HepG2 (cell line): ENCODE measurements around the gene ANKRD29. TPM values are rescaled to one million over a fixed set of nuclear protein-coding genes. Genes with fewer than 3 reads are reported as not detected.

Experiments
- ATAC-seq: fragments of 200-7000 bp; cut with Tn5 transposase; 3 replicates; pipeline ENCODE4 v1.9.1; 2020; ENCODE audit warnings: mild to moderate bottlenecking, moderate library complexity
- BruUV-seq: library from RNA; stranded (reverse); fragments of 400-500 nt; replicated peaks from 2 replicates; lab custom pipeline; 2021; lab: Mats Ljungman, UMichigan
- CTCF ChIA-PET: fragments of 300-600 bp; formaldehyde crosslinking; extraction: SDS; loops from one replicate; lab custom pipeline; 2021; ENCODE audit warnings: low total read pairs, inconsistent platforms, low intra/inter-chr PET ratio; lab: Yijun Ruan, JAX
- POLR2A ChIA-PET: fragments of 350-600 bp; sonication (Branson Sonifier 250); formaldehyde crosslinking; loops from one replicate; lab custom pipeline; 2020; ENCODE audit warnings: antibody characterized with exemption, inconsistent platforms; lab: Yijun Ruan, JAX
- DNase-seq: peaks from one replicate; pipeline ENCODE4 v3.0.0-alpha.2; 2015; ENCODE audit warnings: low spot score
- FAIRE-seq: peaks from 3 replicates; lab custom pipeline; 2011; peaks lifted over from hg19 to GRCh38; lab: Jason Lieb, UNC
- H2AFZ ChIP-seq: one replicate; pipeline ENCODE4 v1.6.1; 2011; ENCODE audit warnings: low read length, inconsistent platforms
- H3K27ac ChIP-seq: fragments of 300-600 bp; 3 replicates; pipeline ENCODE4 v1.8.0; 2011; ENCODE audit warnings: mixed run types, mild to moderate bottlenecking, mixed read lengths, low read length, inconsistent platforms; ENCODE audit not compliant: insufficient read depth; ENCODE audit errors: extremely low read length
- H3K27me3 ChIP-seq, 2 experiments: fragments of 200-600 bp in 1 of 2; 2 replicates in 1 of 2; 3 replicates in 1 of 2; pipeline versions ENCODE4 v1.6.0 to v1.8.0; 2011; ENCODE audit warnings: low read length in 2 of 2, mild to moderate bottlenecking in 2 of 2, moderate library complexity in 2 of 2, inconsistent platforms in 1 of 2; ENCODE audit not compliant: insufficient read depth in 2 of 2, control insufficient read depth in 1 of 2
- H3K36me3 ChIP-seq, 2 experiments: fragments of 200-600 bp in 1 of 2; replicated peaks in 1 of 2; 2 replicates in 1 of 2; 3 replicates in 1 of 2; pipeline versions ENCODE4 v1.5.1 to v1.8.0; 2011; ENCODE audit warnings: low read length in 2 of 2, inconsistent platforms in 1 of 2; ENCODE audit not compliant: insufficient read depth in 2 of 2, control insufficient read depth in 1 of 2
- H3K4me1 ChIP-seq: 2 replicates; pipeline ENCODE4 v1.5.1; 2012; ENCODE audit warnings: low read length, inconsistent platforms; ENCODE audit not compliant: insufficient read depth
- H3K4me2 ChIP-seq: 2 replicates; pipeline ENCODE4 v1.6.0; 2011; ENCODE audit warnings: low read depth, low read length, inconsistent platforms
- H3K4me3 ChIP-seq, 3 experiments: fragments of 200-600 bp in 1 of 3; sonication (generic), shearing (Covaris generic) in 1 of 3; replicated peaks in 1 of 3; 2 replicates each; pipeline ENCODE4 v1.5.1; 2011 to 2016; ENCODE audit warnings: low read length in 3 of 3, inconsistent platforms in 2 of 3, low read depth in 2 of 3, mild to moderate bottlenecking in 2 of 3, control low read depth in 1 of 3, mixed read lengths in 1 of 3; ENCODE audit not compliant: insufficient read depth in 1 of 3
- H3K79me2 ChIP-seq: one replicate; pipeline ENCODE4 v1.6.1; 2011; ENCODE audit warnings: low read length, inconsistent platforms; ENCODE audit not compliant: insufficient read depth
- H3K9ac ChIP-seq: 2 replicates; pipeline ENCODE4 v1.6.0; 2011; ENCODE audit warnings: mild to moderate bottlenecking, low read depth, low read length, inconsistent platforms; ENCODE audit not compliant: insufficient read depth
- H3K9me3 ChIP-seq: 2 replicates; pipeline ENCODE4 v1.5.1; 2012; ENCODE audit warnings: mild to moderate bottlenecking, low read length
- H4K20me1 ChIP-seq: 2 replicates; pipeline ENCODE4 v1.6.0; 2011; ENCODE audit warnings: inconsistent platforms, mild to moderate bottlenecking, low read length, moderate library complexity; ENCODE audit not compliant: insufficient read depth
- ASH2L ChIP-seq: fragments of 300-600, 200-600 bp; sonication (generic); IDR thresholded peaks from 2 replicates; pipeline ENCODE4 v1.7.0; 2017; ENCODE audit warnings: low read depth, mild to moderate bottlenecking, moderate library complexity, mixed read lengths, low read length; ENCODE audit not compliant: insufficient read length
- BCL6 ChIP-seq: IDR thresholded peaks from 2 replicates; pipeline ENCODE4 v1.6.1; 2016; ENCODE audit warnings: missing genetic modification reagents, missing compliant biosample characterization
- BORCS8-MEF2B ChIP-seq: sonication (generic); formaldehyde crosslinking; IDR thresholded peaks from 2 replicates; pipeline ENCODE4 v1.8.0; 2022; ENCODE audit warnings: mild to moderate bottlenecking, missing genetic modification reagents
- FOXO1 ChIP-seq: sonication (generic); formaldehyde crosslinking; IDR thresholded peaks from 2 replicates; pipeline ENCODE4 v1.4.0; 2020; ENCODE audit warnings: missing genetic modification reagents
- HNRNPLL ChIP-seq: fragments of 200-400 bp; formaldehyde crosslinking; IDR thresholded peaks from 2 replicates; pipeline ENCODE4 v1.6.1; 2017; ENCODE audit warnings: mild to moderate bottlenecking, low read depth, low read length; ENCODE audit not compliant: poor library complexity, severe bottlenecking
- KDM6A ChIP-seq: IDR thresholded peaks from 2 replicates; pipeline ENCODE4 v1.6.1; 2016; ENCODE audit warnings: low read depth
- MAFG ChIP-seq: sonication (generic); formaldehyde crosslinking; IDR thresholded peaks from 2 replicates; pipeline ENCODE4 v1.5.1; 2020; ENCODE audit warnings: mild to moderate bottlenecking, missing genetic modification reagents
- NFE2L2 ChIP-seq: fragments of 150-350 bp; IDR thresholded peaks from 2 replicates; pipeline ENCODE4 v1.6.1; 2014; ENCODE audit warnings: low read length
- RCOR2 ChIP-seq: IDR thresholded peaks from 2 replicates; pipeline ENCODE4 v1.6.1; 2016; ENCODE audit warnings: missing biosample characterization, missing genetic modification reagents
- SATB2 ChIP-seq: sonication (generic); formaldehyde crosslinking; IDR thresholded peaks from 2 replicates; pipeline ENCODE4 v1.5.0; 2020; ENCODE audit warnings: missing genetic modification reagents
- SETDB1 ChIP-seq: sonication (generic); formaldehyde crosslinking; IDR thresholded peaks from 2 replicates; pipeline ENCODE4 v1.5.1; 2020; ENCODE audit warnings: missing genetic modification reagents, mild to moderate bottlenecking, borderline replicate concordance
- THAP11 ChIP-seq: IDR thresholded peaks from 2 replicates; pipeline ENCODE4 v1.6.1; 2016; ENCODE audit warnings: missing biosample characterization, missing genetic modification reagents
- ZNF260 ChIP-seq: sonication (generic); formaldehyde crosslinking; IDR thresholded peaks from 2 replicates; pipeline ENCODE4 v1.4.0; 2020; ENCODE audit warnings: missing genetic modification reagents, low read depth, mild to moderate bottlenecking, borderline replicate concordance
- ZNF383 ChIP-seq: sonication (generic); formaldehyde crosslinking; IDR thresholded peaks from 2 replicates; pipeline ENCODE4 v1.4.0; 2020; ENCODE audit warnings: missing genetic modification reagents, mild to moderate bottlenecking, borderline replicate concordance
- ZNF496 ChIP-seq: sonication (generic); formaldehyde crosslinking; IDR thresholded peaks from 2 replicates; pipeline ENCODE4 v1.8.1; 2023; ENCODE audit warnings: mild to moderate bottlenecking, moderate library complexity, missing genetic modification reagents; ENCODE audit not compliant: insufficient replicate concordance
- ZNF530 ChIP-seq: sonication (generic); formaldehyde crosslinking; IDR thresholded peaks from 2 replicates; pipeline ENCODE4 v1.5.0; 2020; ENCODE audit warnings: low read depth, mild to moderate bottlenecking, missing genetic modification reagents
- ZNF589 ChIP-seq: sonication (generic); formaldehyde crosslinking; conservative IDR thresholded peaks from 2 replicates; pipeline ENCODE4 v1.8.0; 2022; ENCODE audit warnings: mild to moderate bottlenecking, moderate library complexity, missing genetic modification reagents
- ZNF839 ChIP-seq: sonication (generic); formaldehyde crosslinking; IDR thresholded peaks from 2 replicates; pipeline ENCODE4 v1.4.0; 2020; ENCODE audit warnings: missing genetic modification reagents, mild to moderate bottlenecking, borderline replicate concordance
- WGBS: methylation state at CpG from one replicate; pipeline ENCODE4 v1.1.6; 2017; ENCODE audit warnings: low lambda C conversion rate; 5-methylcytosine and 5-hydroxymethylcytosine counted together
- in situ Hi-C: cut with HindIII; loops from 2 replicates; pipeline ENCODE4 v1.10.0; 2017; ENCODE audit warnings: low pct_unique_long_range_greater_than_20kb; ENCODE audit not compliant: extremely low pct_ligation_motif_present
- intact Hi-C: fragments of 100-400 bp; cut with micrococcal nuclease; formaldehyde crosslinking; loops from one replicate; pipeline ENCODE4 v1.10.0; 2022; ENCODE audit not compliant: unreplicated experiment
- polyA plus RNA-seq, 8 experiments: library from polyadenylated mRNA; depleted of rRNA in 3 of 8; stranded (reverse) in 7 of 8; unstranded in 1 of 8; fragments of >200 nt; fragmentation: Illumina TruSeq in 4 of 8; extraction: Trizol in 4 of 8; gene quantifications; 2 replicates each; pipeline versions ENCODE4 v1.2.1 to v1.2.3, GENCODE V29; 2011 to 2016; ENCODE audit warnings: low read depth in 4 of 8, missing spikeins in 1 of 8, mixed read lengths in 1 of 8; ENCODE audit not compliant: insufficient read depth in 1 of 8
- total RNA-seq, 5 experiments: library from RNA; depleted of rRNA; stranded (reverse); fragments of >200 nt; fragmentation: Illumina TruSeq; extraction: Trizol; gene quantifications; 2 replicates each; pipeline ENCODE4 v1.2.3, GENCODE V29; 2016; ENCODE audit warnings: low read depth in 1 of 5
- TF ChIP-seq, protein P1 (sequence below): sonication (generic); formaldehyde crosslinking; IDR thresholded peaks from 2 replicates; pipeline ENCODE4 v1.5.0; 2020; ENCODE audit warnings: mild to moderate bottlenecking, missing genetic modification reagents, moderate library complexity
- TF ChIP-seq, protein P2 (sequence below): sonication (generic); formaldehyde crosslinking; IDR thresholded peaks from 2 replicates; pipeline ENCODE4 v1.5.1; 2020; ENCODE audit warnings: missing genetic modification reagents, mild to moderate bottlenecking, borderline replicate concordance

Gene ANKRD29
- total and polyA plus RNA-seq, 2 of the 13 experiments (the other 11 are each of a cell fraction or from before 2014, with no cell fraction given): not detected

DNA sequence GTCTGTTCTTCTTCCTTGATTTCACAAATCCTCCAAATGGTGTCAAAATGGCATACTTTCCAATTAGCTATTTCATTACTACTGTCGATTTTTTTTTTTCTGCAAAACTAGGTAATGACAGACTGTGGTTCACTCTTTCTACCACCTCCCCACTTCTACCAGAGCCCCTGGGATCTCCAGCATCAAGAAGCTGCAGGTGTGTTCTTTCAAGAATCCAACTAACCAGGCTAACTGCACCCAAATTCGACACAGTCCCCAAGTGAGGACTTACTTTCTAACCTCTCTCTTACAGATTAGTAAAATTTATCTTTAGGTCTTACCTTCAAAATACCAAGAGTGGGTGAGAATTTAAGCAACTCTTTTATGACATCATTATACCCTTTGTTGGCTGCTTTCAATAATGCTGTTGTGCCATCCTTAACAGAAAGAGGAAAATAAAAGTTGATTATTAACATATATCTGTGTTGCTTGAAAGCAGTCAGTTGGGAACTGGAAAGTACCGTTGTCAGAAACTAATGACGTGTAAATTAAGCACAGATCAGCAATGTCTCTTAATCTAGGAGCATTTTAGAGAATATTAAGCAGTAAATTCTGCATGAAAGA, 45.2 kb downstream of the ANKRD29 start:
- peaks cover 1 to 31% of the 10 kb centered on the region in 2 experiments; a peak in 3 of 5 replicates for H3K27me3 ChIP-seq
- H3K9me3 ChIP-seq: no peaks in the 10 kb centered on the region
- no peaks in the 10 kb centered on the region for H4K20me1 ChIP-seq
- H2AFZ ChIP-seq: no peak overlapping the region
- DNase-seq: no peak
- TF ChIP-seq NFE2L2 (no peak), ZNF496 (CRISPR knock-in tag) (no peak), ZNF260 (no peak), THAP11 (CRISPR knock-in tag) (no peak), ZNF839 (CRISPR knock-in tag) (no peak), BORCS8-MEF2B (CRISPR knock-in tag) (no peak), RCOR2 (CRISPR knock-in tag) (no peak), FOXO1 (CRISPR knock-in tag) (no peak), SATB2 (CRISPR knock-in tag) (no peak), HNRNPLL (no peak), ZNF530 (CRISPR knock-in tag) (no peak), BCL6 (CRISPR knock-in tag) (no peak), ASH2L (no peak), MAFG (CRISPR knock-in tag) (no peak), ZNF589 (CRISPR knock-in tag) (no peak), SETDB1 (CRISPR knock-in tag) (no peak), ZNF383 (no peak), KDM6A (CRISPR knock-in tag) (no peak)
- TF ChIP-seq, protein P1, sequence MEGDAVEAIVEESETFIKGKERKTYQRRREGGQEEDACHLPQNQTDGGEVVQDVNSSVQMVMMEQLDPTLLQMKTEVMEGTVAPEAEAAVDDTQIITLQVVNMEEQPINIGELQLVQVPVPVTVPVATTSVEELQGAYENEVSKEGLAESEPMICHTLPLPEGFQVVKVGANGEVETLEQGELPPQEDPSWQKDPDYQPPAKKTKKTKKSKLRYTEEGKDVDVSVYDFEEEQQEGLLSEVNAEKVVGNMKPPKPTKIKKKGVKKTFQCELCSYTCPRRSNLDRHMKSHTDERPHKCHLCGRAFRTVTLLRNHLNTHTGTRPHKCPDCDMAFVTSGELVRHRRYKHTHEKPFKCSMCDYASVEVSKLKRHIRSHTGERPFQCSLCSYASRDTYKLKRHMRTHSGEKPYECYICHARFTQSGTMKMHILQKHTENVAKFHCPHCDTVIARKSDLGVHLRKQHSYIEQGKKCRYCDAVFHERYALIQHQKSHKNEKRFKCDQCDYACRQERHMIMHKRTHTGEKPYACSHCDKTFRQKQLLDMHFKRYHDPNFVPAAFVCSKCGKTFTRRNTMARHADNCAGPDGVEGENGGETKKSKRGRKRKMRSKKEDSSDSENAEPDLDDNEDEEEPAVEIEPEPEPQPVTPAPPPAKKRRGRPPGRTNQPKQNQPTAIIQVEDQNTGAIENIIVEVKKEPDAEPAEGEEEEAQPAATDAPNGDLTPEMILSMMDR (CRISPR knock-in tag): no peak
- TF ChIP-seq, protein P2, sequence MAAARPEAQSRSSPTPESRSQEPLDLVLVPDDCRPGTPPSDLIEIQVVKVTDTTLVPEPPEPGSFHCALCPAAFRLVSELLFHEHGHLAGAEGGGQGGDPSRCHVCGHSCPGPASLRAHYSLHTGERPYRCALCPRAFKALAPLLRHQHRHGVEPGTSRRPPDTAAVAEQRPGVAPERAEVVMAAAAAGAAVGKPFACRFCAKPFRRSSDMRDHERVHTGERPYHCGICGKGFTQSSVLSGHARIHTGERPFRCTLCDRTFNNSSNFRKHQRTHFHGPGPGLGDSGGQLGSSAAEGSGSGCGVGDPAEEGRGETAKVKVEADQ (CRISPR knock-in tag): no peak
- in situ Hi-C loops (no loop called here), intact Hi-C loops (no loop called here)
- no peak overlapping the region for H3K9ac ChIP-seq
- ChIA-PET POLR2A (interaction anchor here (1.3 kb wide), 1 partner anchor 23 kb away, joined by 3 read pairs; no protein-coding TSS in a partner anchor), CTCF (no interaction called here)
- no peak overlapping the region for H3K4me2 ChIP-seq
- no peak for FAIRE-seq
- H3K4me1 ChIP-seq: peaks cover 37% of the 10 kb centered on the region
- no TSS peak for BruUV-seq
- no peak overlapping the region for H3K4me3 ChIP-seq
- no peaks in the 10 kb centered on the region for H3K36me3 ChIP-seq
- no peak overlapping the region for H3K27ac ChIP-seq
- H3K79me2 ChIP-seq: no peaks in the 10 kb centered on the region
- ATAC-seq: no peak
- WGBS: 13% methylated on average over 4 of the region's 4 CpGs
